Fibroblast of mammary gland (primary cell): ENCODE results near the gene NOC4L.

Source experiments
- DNase-seq: peaks from one replicate; pipeline ENCODE4 v3.0.0-alpha.2; 2010; ENCODE audit warnings: low read depth
- H3K4me3 ChIP-seq: 2 replicates; pipeline ENCODE4 v1.5.1; 2011; ENCODE audit warnings: low read depth, mild to moderate bottlenecking, low read length, moderate library complexity; ENCODE audit not compliant: control insufficient read depth
- CTCF ChIP-seq: conservative IDR thresholded peaks from 2 replicates; pipeline ENCODE4 v1.5.1; 2011; ENCODE audit warnings: low read depth, low read length, inconsistent platforms; ENCODE audit not compliant: control insufficient read depth, insufficient read depth

NOC4L gene

GRCh38 chr12:132169376-132169775 is 25.1 kb downstream of the NOC4L start:
- no peak for DNase-seq
- no peak overlapping the region for H3K4me3 ChIP-seq
- TF ChIP-seq CTCF: no peak

DNA sequence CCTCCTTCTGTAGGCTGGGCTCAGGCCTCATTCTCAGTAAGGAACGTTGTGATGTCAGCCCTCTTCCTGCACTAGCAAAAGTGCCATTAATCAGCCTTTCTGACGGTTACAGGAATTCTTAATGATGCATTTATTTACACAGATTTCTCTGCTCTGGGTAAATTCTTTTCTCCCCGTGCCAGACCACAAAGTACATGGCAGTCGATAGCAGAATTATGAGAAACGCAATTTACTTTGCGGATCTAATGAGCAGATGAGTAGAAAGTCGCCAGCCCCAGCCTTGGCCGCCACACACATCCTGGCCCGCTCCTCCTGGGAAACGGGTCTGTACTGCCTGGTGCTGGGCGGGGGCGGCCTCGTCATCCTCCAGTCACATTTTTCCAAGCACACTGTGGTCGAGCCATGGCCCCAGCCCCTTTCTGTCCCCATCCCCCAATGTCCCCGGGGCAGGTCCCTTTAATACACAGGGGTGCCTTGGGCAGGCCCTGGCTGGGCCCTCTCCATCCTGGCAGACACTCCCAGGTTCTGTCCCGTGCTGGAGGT is 25.9 kb downstream of the NOC4L start:
- peak; percentile 92 for DNase-seq
- no peak for TF ChIP-seq CTCF
- no peak overlapping the region for H3K4me3 ChIP-seq

- TF ChIP-seq CTCF: no peak
- H3K4me3 ChIP-seq: no peak overlapping the region
- DNase-seq: no peak
Observed at GRCh38 chr12:132170637-132171292, 26.5 kb downstream of the NOC4L start.

DNA sequence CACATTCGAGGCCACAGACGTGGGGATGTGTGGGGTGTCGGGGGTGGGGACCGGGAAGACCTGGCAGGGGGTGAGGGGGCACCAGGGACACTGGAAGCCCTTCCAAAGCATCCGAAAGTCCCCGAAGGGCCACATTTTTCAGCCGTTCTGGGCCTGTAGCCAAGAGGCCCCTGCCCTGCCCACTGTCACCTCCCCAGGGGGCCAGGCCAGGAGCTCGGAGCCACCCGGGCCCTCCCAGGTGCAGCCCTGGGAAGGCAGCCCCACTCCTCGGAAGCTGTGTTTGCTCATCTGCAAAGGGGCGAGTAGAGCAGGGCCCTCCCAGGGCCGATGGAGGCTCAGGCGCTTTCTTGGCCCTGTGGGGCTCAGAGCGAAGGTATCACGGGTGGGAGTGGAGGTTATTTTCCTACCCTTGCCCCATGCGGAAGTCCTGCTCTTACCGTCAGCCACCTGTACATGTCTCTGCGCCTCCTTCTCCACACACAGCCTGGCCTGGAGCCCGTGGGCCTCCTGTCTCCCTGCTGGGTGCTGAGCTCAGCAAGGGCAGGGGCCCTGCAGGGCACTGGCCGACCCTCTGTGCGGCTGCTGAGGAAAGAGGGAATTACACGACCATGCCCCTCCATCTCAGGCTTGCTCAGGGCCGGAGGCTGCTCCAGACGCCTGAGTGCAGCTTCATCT is 27.2 kb downstream of the NOC4L start:
- H3K4me3 ChIP-seq: no peak overlapping the region
- no peak for TF ChIP-seq CTCF
- no peak for DNase-seq

GRCh38 chr12:132171968-132172521 is 27.8 kb downstream of the NOC4L start:
- DNase-seq: no peak
- TF ChIP-seq CTCF: no peak
- H3K4me3 ChIP-seq: no peak overlapping the region

GRCh38 chr12:132172619-132173018 is 28.4 kb downstream of the NOC4L start:
- TF ChIP-seq CTCF: no peak
- no peak overlapping the region for H3K4me3 ChIP-seq
- DNase-seq: no peak
